ENCODE data around the gene EXD2.

DNA sequence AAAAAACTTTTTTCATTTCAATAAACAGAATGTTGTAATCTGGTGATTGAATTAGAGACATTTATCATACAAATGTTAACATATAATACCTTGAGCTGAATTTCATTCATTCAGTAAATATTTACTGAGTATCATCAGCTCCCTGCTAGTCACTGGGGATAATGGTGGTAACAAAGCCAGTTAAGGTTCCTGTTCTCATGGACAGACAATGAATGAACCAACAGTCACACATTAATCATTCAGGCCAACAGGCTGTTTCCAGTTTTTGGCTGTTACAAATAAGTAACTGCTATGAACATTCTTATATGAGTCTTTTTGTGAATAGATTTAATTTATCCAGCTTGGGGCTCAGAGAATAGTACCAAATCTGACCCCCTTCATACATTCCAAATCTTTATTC lies 13.5 kb downstream of the EXD2 start:
- TF ChIP-seq, protein P1, sequence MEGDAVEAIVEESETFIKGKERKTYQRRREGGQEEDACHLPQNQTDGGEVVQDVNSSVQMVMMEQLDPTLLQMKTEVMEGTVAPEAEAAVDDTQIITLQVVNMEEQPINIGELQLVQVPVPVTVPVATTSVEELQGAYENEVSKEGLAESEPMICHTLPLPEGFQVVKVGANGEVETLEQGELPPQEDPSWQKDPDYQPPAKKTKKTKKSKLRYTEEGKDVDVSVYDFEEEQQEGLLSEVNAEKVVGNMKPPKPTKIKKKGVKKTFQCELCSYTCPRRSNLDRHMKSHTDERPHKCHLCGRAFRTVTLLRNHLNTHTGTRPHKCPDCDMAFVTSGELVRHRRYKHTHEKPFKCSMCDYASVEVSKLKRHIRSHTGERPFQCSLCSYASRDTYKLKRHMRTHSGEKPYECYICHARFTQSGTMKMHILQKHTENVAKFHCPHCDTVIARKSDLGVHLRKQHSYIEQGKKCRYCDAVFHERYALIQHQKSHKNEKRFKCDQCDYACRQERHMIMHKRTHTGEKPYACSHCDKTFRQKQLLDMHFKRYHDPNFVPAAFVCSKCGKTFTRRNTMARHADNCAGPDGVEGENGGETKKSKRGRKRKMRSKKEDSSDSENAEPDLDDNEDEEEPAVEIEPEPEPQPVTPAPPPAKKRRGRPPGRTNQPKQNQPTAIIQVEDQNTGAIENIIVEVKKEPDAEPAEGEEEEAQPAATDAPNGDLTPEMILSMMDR (IDR thresholded peaks at IDR 0.05), result no peak
- TF ChIP-seq EP300 (IDR thresholded peaks at IDR 0.05) (no peak), POLR2A (IDR thresholded peaks at IDR 0.05) (no peak)

All from upper lobe of left lung (tissue), 4 donors.